WTC11 (cell line): ENCODE measurements around the gene PLIN5. TPM values are rescaled to one million over a fixed set of nuclear protein-coding genes. Genes with fewer than 3 reads are reported as not detected.

ENCODE experiments used
- ATAC-seq: fragments of 200-7000 bp; cut with Tn5 transposase; 2 replicates; pipeline ENCODE4 v1.10.0; 2021; ENCODE audit warnings: mild to moderate bottlenecking, moderate library complexity
- CTCF ChIA-PET: fragments of 300-600 bp; sonication (Branson Sonifier 250); formaldehyde crosslinking; loops from one replicate; lab custom pipeline; 2021; ENCODE audit warnings: antibody characterized with exemption; lab: Charles Lee
- POLR2A ChIA-PET: fragments of 350-600 bp; sonication (Branson Sonifier 250); formaldehyde crosslinking; loops from one replicate; lab custom pipeline; 2021; ENCODE audit warnings: antibody characterized with exemption; lab: Charles Lee
- DNase-seq: peaks from one replicate; pipeline ENCODE4 v3.0.0; 2021; ENCODE audit warnings: low spot score
- H3K27ac Mint-ChIP-seq: 2 replicates; pipeline ENCODE4 v1.8.0; 2021; ENCODE audit warnings: mixed read lengths
- H3K27me3 Mint-ChIP-seq: 2 replicates; pipeline ENCODE4 v1.8.0; 2021; ENCODE audit warnings: low read depth, mild to moderate bottlenecking, moderate library complexity, mixed read lengths
- H3K36me3 Mint-ChIP-seq: 2 replicates; pipeline ENCODE4 v1.8.0; 2021; ENCODE audit warnings: mixed read lengths
- H3K4me1 Mint-ChIP-seq: 2 replicates; pipeline ENCODE4 v1.8.0; 2022; ENCODE audit warnings: mixed read lengths
- H3K4me3 Mint-ChIP-seq: 2 replicates; pipeline ENCODE4 v1.8.0; 2021; ENCODE audit warnings: mild to moderate bottlenecking, moderate library complexity, mixed read lengths
- H3K9me3 Mint-ChIP-seq: 2 replicates; pipeline ENCODE4 v1.8.0; 2021; ENCODE audit warnings: mixed read lengths
- E2F4 ChIP-seq: sonication (generic); formaldehyde crosslinking; IDR thresholded peaks from 2 replicates; pipeline ENCODE4 v1.8.1; 2022; ENCODE audit warnings: low read depth, mild to moderate bottlenecking, moderate library complexity, missing genetic modification reagents, borderline replicate concordance
- ELF4 ChIP-seq: sonication (generic); formaldehyde crosslinking; IDR thresholded peaks from 2 replicates; pipeline ENCODE4 v1.8.1; 2022; ENCODE audit warnings: low read depth, mild to moderate bottlenecking, moderate library complexity, missing genetic modification reagents
- FOXK1 ChIP-seq: sonication (generic); formaldehyde crosslinking; IDR thresholded peaks from 2 replicates; pipeline ENCODE4 v1.8.0; 2022; ENCODE audit warnings: mild to moderate bottlenecking, moderate library complexity, missing genetic modification reagents
- GTF2I ChIP-seq: fragments of 250-450 bp; sonication (Bioruptor Pico); conservative IDR thresholded peaks from 2 replicates; pipeline ENCODE4 v1.4.0; 2021; ENCODE audit warnings: mild to moderate bottlenecking
- NFATC4 ChIP-seq: fragments of 250-450 bp; sonication (Bioruptor Pico); IDR thresholded peaks from 2 replicates; pipeline ENCODE4 v1.9.0; 2021; ENCODE audit warnings: mild to moderate bottlenecking
- NFYB ChIP-seq: sonication (generic); formaldehyde crosslinking; conservative IDR thresholded peaks from 2 replicates; pipeline ENCODE4 v1.8.0; 2022; ENCODE audit warnings: low read depth, missing genetic modification reagents
- NR1H2 ChIP-seq: sonication (generic); formaldehyde crosslinking; IDR thresholded peaks from 2 replicates; pipeline ENCODE4 v1.9.0; 2021; ENCODE audit warnings: mild to moderate bottlenecking, moderate library complexity, missing genetic modification reagents
- NR2C2 ChIP-seq: sonication (generic); formaldehyde crosslinking; IDR thresholded peaks from 2 replicates; pipeline ENCODE4 v1.8.0; 2022; ENCODE audit warnings: mild to moderate bottlenecking, missing genetic modification reagents
- RORB ChIP-seq: fragments of 250-450 bp; sonication (Bioruptor Pico); IDR thresholded peaks from 2 replicates; pipeline ENCODE4 v1.9.0; 2021; ENCODE audit warnings: mild to moderate bottlenecking
- SMAD4 ChIP-seq: sonication (generic); formaldehyde crosslinking; IDR thresholded peaks from 2 replicates; pipeline ENCODE4 v1.8.0; 2022; ENCODE audit warnings: mild to moderate bottlenecking, missing genetic modification reagents
- SP1 ChIP-seq: sonication (generic); formaldehyde crosslinking; conservative IDR thresholded peaks from 2 replicates; pipeline ENCODE4 v1.8.1; 2022; ENCODE audit warnings: missing genetic modification reagents
- USF1 ChIP-seq: sonication (generic); formaldehyde crosslinking; IDR thresholded peaks from 2 replicates; pipeline ENCODE4 v1.8.0; 2022; ENCODE audit warnings: mild to moderate bottlenecking, missing genetic modification reagents
- ZNF121 ChIP-seq: sonication (generic); formaldehyde crosslinking; IDR thresholded peaks from 2 replicates; pipeline ENCODE4 v1.8.0; 2023; ENCODE audit warnings: missing genetic modification reagents
- ZNF232 ChIP-seq: sonication (generic); formaldehyde crosslinking; IDR thresholded peaks from 2 replicates; pipeline ENCODE4 v1.8.0; 2022; ENCODE audit warnings: mild to moderate bottlenecking, missing genetic modification reagents
- ZNF317 ChIP-seq: sonication (generic); formaldehyde crosslinking; IDR thresholded peaks from 2 replicates; pipeline ENCODE4 v1.8.1; 2023; ENCODE audit warnings: low read depth, mild to moderate bottlenecking, moderate library complexity, missing genetic modification reagents, borderline replicate concordance
- ZNF423 ChIP-seq: fragments of 250-450 bp; sonication (Bioruptor Pico); IDR thresholded peaks from 2 replicates; pipeline ENCODE4 v2.1.2; 2022; ENCODE audit warnings: mild to moderate bottlenecking, moderate library complexity
- ZNF425 ChIP-seq: fragments of 250-450 bp; sonication (Bioruptor Pico); conservative IDR thresholded peaks from 2 replicates; pipeline ENCODE4 v1.9.0; 2021; ENCODE audit warnings: mild to moderate bottlenecking
- ZNF512 ChIP-seq: sonication (generic); formaldehyde crosslinking; IDR thresholded peaks from 2 replicates; pipeline ENCODE4 v1.8.1; 2022; ENCODE audit warnings: missing genetic modification reagents, borderline replicate concordance
- ZSCAN18 ChIP-seq: fragments of 250-450 bp; sonication (Bioruptor Pico); IDR thresholded peaks from 2 replicates; pipeline ENCODE4 v2.1.2; 2022; ENCODE audit warnings: mild to moderate bottlenecking, moderate library complexity
- total RNA-seq: library from RNA; stranded (reverse); gene quantifications from 3 replicates; pipeline ENCODE4 v1.2.3, GENCODE V29; 2021
- TF ChIP-seq, protein P1 (sequence below): sonication (generic); formaldehyde crosslinking; IDR thresholded peaks from 2 replicates; pipeline ENCODE4 v1.8.0; 2022; ENCODE audit warnings: mild to moderate bottlenecking, missing genetic modification reagents
- TF ChIP-seq, protein P2 (sequence below): sonication (generic); formaldehyde crosslinking; IDR thresholded peaks from 2 replicates; pipeline ENCODE4 v1.8.0; 2022; ENCODE audit warnings: mild to moderate bottlenecking, missing genetic modification reagents
- TF ChIP-seq, protein P3 (sequence below): fragments of 250-450 bp; sonication (Bioruptor Pico); IDR thresholded peaks from 2 replicates; pipeline ENCODE4 v1.8.0; 2021; ENCODE audit warnings: mild to moderate bottlenecking
- TF ChIP-seq, protein P4 (sequence below): sonication (generic); formaldehyde crosslinking; conservative IDR thresholded peaks from 2 replicates; pipeline ENCODE4 v1.8.1; 2022; ENCODE audit warnings: mild to moderate bottlenecking, missing genetic modification reagents

PLIN5 gene
- total RNA-seq, 1 experiment from 2014 or later = 3.9 TPM

DNA sequence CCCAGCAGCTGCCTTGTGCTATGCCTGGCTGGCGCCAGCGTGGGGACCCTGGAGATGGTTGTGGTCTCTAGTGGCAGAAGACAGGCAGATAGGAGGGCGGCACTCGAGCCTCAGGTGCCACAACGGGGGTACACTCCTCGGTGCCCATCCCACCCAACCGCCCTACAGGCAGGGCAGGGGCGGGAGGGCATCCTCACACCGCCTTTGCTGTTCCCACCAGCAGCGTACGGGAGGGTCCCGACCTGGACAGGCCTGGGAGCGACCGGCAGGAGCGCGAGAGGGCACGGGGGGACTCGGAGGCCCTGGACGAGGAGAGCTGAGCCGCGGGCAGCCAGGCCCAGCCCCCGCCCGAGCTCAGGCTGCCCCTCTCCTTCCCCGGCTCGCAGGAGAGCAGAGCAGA lies 33.3 kb downstream of the PLIN5 start:
- peaks cover 2% of the 10 kb centered on the region; the same call in 1 of the 2 replicates for H3K27me3 Mint-ChIP-seq
- H3K9me3 Mint-ChIP-seq = no peaks in the 10 kb centered on the region
- ChIA-PET POLR2A (no interaction called here), CTCF (interaction anchor here (1.2 to 6.7 kb wide), 2 partner anchors 23 to 149 kb away, joined by 3 to 38 read pairs; no protein-coding TSS in a partner anchor)
- no peak overlapping the region for H3K27ac Mint-ChIP-seq
- ATAC-seq (no peak), DNase-seq (no peak)
- no peaks in the 10 kb centered on the region for H3K4me1 Mint-ChIP-seq
- H3K36me3 Mint-ChIP-seq = peaks cover 18% of the 10 kb centered on the region
- TF ChIP-seq, protein P1, sequence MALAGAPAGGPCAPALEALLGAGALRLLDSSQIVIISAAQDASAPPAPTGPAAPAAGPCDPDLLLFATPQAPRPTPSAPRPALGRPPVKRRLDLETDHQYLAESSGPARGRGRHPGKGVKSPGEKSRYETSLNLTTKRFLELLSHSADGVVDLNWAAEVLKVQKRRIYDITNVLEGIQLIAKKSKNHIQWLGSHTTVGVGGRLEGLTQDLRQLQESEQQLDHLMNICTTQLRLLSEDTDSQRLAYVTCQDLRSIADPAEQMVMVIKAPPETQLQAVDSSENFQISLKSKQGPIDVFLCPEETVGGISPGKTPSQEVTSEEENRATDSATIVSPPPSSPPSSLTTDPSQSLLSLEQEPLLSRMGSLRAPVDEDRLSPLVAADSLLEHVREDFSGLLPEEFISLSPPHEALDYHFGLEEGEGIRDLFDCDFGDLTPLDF (CRISPR knock-in tag) = no peak
- TF ChIP-seq NFATC4 = no peak
- no peak for TF ChIP-seq SMAD4 (CRISPR knock-in tag)
- TF ChIP-seq E2F4 (CRISPR knock-in tag) = no peak
- TF ChIP-seq NR2C2 (CRISPR knock-in tag) = no peak
- no peak for TF ChIP-seq GTF2I
- no peak for TF ChIP-seq ZNF423
- TF ChIP-seq USF1 (CRISPR knock-in tag) = no peak
- no peak for TF ChIP-seq SP1
- TF ChIP-seq, protein P2, sequence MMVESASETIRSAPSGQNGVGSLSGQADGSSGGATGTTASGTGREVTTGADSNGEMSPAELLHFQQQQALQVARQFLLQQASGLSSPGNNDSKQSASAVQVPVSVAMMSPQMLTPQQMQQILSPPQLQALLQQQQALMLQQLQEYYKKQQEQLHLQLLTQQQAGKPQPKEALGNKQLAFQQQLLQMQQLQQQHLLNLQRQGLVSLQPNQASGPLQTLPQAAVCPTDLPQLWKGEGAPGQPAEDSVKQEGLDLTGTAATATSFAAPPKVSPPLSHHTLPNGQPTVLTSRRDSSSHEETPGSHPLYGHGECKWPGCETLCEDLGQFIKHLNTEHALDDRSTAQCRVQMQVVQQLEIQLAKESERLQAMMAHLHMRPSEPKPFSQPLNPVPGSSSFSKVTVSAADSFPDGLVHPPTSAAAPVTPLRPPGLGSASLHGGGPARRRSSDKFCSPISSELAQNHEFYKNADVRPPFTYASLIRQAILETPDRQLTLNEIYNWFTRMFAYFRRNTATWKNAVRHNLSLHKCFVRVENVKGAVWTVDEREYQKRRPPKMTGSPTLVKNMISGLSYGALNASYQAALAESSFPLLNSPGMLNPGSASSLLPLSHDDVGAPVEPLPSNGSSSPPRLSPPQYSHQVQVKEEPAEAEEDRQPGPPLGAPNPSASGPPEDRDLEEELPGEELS (CRISPR knock-in tag) = no peak
- TF ChIP-seq, protein P3, sequence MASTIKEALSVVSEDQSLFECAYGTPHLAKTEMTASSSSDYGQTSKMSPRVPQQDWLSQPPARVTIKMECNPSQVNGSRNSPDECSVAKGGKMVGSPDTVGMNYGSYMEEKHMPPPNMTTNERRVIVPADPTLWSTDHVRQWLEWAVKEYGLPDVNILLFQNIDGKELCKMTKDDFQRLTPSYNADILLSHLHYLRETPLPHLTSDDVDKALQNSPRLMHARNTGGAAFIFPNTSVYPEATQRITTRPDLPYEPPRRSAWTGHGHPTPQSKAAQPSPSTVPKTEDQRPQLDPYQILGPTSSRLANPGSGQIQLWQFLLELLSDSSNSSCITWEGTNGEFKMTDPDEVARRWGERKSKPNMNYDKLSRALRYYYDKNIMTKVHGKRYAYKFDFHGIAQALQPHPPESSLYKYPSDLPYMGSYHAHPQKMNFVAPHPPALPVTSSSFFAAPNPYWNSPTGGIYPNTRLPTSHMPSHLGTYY (CRISPR knock-in tag) = no peak
- TF ChIP-seq ZNF121 (CRISPR knock-in tag) = no peak
- H3K4me3 Mint-ChIP-seq = no peak overlapping the region

DNA sequence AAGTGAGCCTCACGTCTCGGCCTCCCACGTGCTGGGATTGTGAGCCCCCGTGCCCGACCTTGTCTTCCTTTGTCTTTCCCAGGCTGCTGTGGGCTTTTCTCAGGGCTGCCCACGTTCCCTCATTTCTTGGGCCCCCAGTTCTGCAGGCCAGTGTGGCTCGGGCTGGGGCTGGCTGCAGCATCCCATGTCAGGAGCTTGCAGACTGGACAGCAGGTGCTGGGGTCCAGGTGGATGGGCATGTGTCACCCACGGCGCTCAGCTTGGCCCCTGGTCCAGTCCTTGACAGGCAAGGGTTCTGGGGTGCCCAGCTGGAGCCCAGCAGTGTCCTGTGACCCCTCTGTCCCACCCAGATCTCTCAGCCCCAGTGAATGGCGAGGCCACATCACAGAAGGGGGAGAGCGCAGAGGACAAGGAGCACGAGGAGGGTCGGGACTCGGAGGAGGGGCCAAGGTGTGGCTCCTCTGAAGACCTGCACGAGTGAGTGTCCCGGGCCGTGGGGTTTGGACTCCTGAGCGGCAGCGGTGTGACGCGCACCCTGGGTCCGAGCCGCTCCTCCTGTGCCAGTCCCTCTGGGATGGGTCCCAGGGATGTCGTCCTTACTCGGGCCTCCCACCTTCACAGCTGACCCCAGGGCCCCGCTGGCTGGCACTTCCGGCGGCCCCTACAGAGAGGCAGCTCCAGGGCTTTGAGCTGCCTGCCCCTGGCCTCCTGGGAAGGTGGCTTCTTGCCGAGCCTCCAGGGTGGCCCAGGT lies 34.0 kb downstream of the PLIN5 start:
- ChIA-PET POLR2A (no interaction called here), CTCF (interaction anchor here (0.7 to 6.7 kb wide), 4 partner anchors 23 to 148 kb away, joined by 3 to 38 read pairs (median 3); no protein-coding TSS in a partner anchor)
- Mint-ChIP-seq H3K36me3 (peaks cover 15% of the 10 kb centered on the region; the same call in 1 of the 2 replicates), H3K4me3 (no peak overlapping the region), H3K9me3 (no peaks in the 10 kb centered on the region), H3K27me3 (no peaks in the 10 kb centered on the region), H3K4me1 (no peaks in the 10 kb centered on the region), H3K27ac (no peak overlapping the region)
- DNase-seq = no peak
- ATAC-seq = no peak
- no peak for TF ChIP-seq ZNF232 (CRISPR knock-in tag)
- TF ChIP-seq NFYB (CRISPR knock-in tag) = no peak
- TF ChIP-seq ZSCAN18 (CRISPR knock-in tag) = no peak
- TF ChIP-seq NR2C2 (CRISPR knock-in tag) = no peak
- TF ChIP-seq ZNF425 (CRISPR knock-in tag) = no peak
- TF ChIP-seq, protein P4, sequence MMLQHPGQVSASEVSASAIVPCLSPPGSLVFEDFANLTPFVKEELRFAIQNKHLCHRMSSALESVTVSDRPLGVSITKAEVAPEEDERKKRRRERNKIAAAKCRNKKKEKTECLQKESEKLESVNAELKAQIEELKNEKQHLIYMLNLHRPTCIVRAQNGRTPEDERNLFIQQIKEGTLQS (CRISPR knock-in tag) = no peak
- no peak for TF ChIP-seq RORB (CRISPR knock-in tag)
- no peak for TF ChIP-seq FOXK1
- TF ChIP-seq ELF4 (CRISPR knock-in tag) = no peak
- TF ChIP-seq ZNF512 = no peak
- TF ChIP-seq NR1H2 (CRISPR knock-in tag) = no peak
- no peak for TF ChIP-seq ZNF317 (CRISPR knock-in tag)
